ENCODE results near the gene FBXO31.

FBXO31 gene

GRCh38 chr16:87383505-87384161, at the start of gene FBXO31:
TSS of gene FBXO31 (minus strand) at chr16:87383776. CDS start at chr16:87383744, 32 bp downstream.
- H3K4me3 ChIP-seq (ENCODE audit: low read depth, low read length), result peak within 1 kb of the TSS; percentile 53
- ChIA-PET CTCF (interaction anchor here (0.7 to 1.6 kb wide), 5 partner anchors 11 to 788 kb away, joined by 3 to 8 read pairs (median 4); no protein-coding TSS in a partner anchor), POLR2A (interaction anchor here (0.6 to 2.4 kb wide), 12 partner anchors 10 to 567 kb away, joined by 3 to 25 read pairs (median 4); partner anchors contain the start of genes BANP, C16orf95 and KLHDC4)
- peak within 1 kb of the TSS; percentile 82 for H3K27ac ChIP-seq (ENCODE audit: extremely low read depth, low read depth, low read length)
- peaks cover 0 to 5% of the 10 kb centered on the region in 2 experiments; a peak in 2 of 3 replicates for H3K36me3 ChIP-seq (ENCODE audit: control insufficient read depth in 2 of 2, insufficient read depth in 1 of 2, low read length in 2 of 2)
- H3K4me1 ChIP-seq (ENCODE audit: control insufficient read depth, insufficient read depth, low read length), result peaks cover 9% of the 10 kb centered on the region
- no peaks in the 10 kb centered on the region for H3K9me3 ChIP-seq (ENCODE audit: control insufficient read depth, insufficient read depth, low read depth, low read length)
- TF ChIP-seq ZSCAN4 (tag by site-specific recombination; IDR thresholded peaks at IDR 0.05), result 0 out of 2 replicates have a peak, but pooled peaks have one; percentile 55
- TF ChIP-seq GLI2 (tag by site-specific recombination; IDR thresholded peaks at IDR 0.05; ENCODE audit: borderline replicate concordance, low read depth), result no peak
- peak; percentile 70; the same call in 1 of the 2 replicates for TF ChIP-seq ZNF394 (tag by site-specific recombination; IDR thresholded peaks at IDR 0.05; ENCODE audit: borderline replicate concordance)
- no peak for TF ChIP-seq ZNF248 (tag by site-specific recombination; IDR thresholded peaks at IDR 0.05)
- TF ChIP-seq ZEB2 (tag by site-specific recombination; IDR thresholded peaks at IDR 0.05), result peak; percentile 98
- TF ChIP-seq ZNF211 (tag by site-specific recombination; IDR thresholded peaks at IDR 0.05; ENCODE audit: low read depth), result no peak
- peak; percentile 96 for TF ChIP-seq PATZ1 (tag by site-specific recombination; IDR thresholded peaks at IDR 0.05)
- TF ChIP-seq GLI4 (tag by site-specific recombination; IDR thresholded peaks at IDR 0.05), result peak; percentile 88; the same call in 1 of the 2 replicates
- no peak for TF ChIP-seq ZNF280D (tag by site-specific recombination; IDR thresholded peaks at IDR 0.05)
- no peak for TF ChIP-seq ZFP3 (tag by site-specific recombination; IDR thresholded peaks at IDR 0.05; ENCODE audit: low read depth)
- no peak for TF ChIP-seq ZNF558 (tag by site-specific recombination; IDR thresholded peaks at IDR 0.05)
- no peak for TF ChIP-seq ZNF140 (tag by site-specific recombination; IDR thresholded peaks at IDR 0.05)
- no peak for TF ChIP-seq ZNF354C (tag by site-specific recombination; IDR thresholded peaks at IDR 0.05; ENCODE audit: borderline replicate concordance, low read depth)
- TF ChIP-seq ZBTB10 (tag by site-specific recombination; IDR thresholded peaks at IDR 0.05), result peak; percentile 94
- TF ChIP-seq ZIC2 (tag by site-specific recombination; IDR thresholded peaks at IDR 0.05), result peak; percentile 66
- peak; percentile 75; the same call in 1 of the 2 replicates for TF ChIP-seq ZNF169 (tag by site-specific recombination; IDR thresholded peaks at IDR 0.05)
- no peak for TF ChIP-seq ZNF837 (tag by site-specific recombination; IDR thresholded peaks at IDR 0.05)
- TF ChIP-seq KLF17 (tag by site-specific recombination; IDR thresholded peaks at IDR 0.05), result peak; percentile 85
- peak; percentile 80 for TF ChIP-seq ZNF610 (tag by site-specific recombination; IDR thresholded peaks at IDR 0.05; ENCODE audit: borderline replicate concordance)
- peak; percentile 88; the same call in 1 of the 2 replicates for TF ChIP-seq ZNF391 (tag by site-specific recombination; IDR thresholded peaks at IDR 0.05; ENCODE audit: borderline replicate concordance, low read depth)
- no peak for TF ChIP-seq ZNF133 (tag by site-specific recombination; IDR thresholded peaks at IDR 0.05)
- TF ChIP-seq CTCF (tag by site-specific recombination; IDR thresholded peaks at IDR 0.05), result peak; percentile 88
- peak; percentile 94 for TF ChIP-seq REPIN1 (tag by site-specific recombination; IDR thresholded peaks at IDR 0.05; ENCODE audit: low read depth)
- no peak for TF ChIP-seq ZNF202 (tag by site-specific recombination; IDR thresholded peaks at IDR 0.05; ENCODE audit: borderline replicate concordance)

All from HEK293 (cell line).